Small intestine (tissue), 7 donors: ENCODE measurements around the gene IGF2. TPM values are rescaled to one million over a fixed set of nuclear protein-coding genes. Genes with fewer than 3 reads are reported as not detected.

Experiments used
- DNase-seq, 2 donors: peaks; one replicate each; pipeline versions ENCODE4 v3.0.0 to v3.0.0-alpha.2; 2013
- FAIRE-seq: peaks from 2 replicates; lab custom pipeline; 2012; peaks lifted over from hg19 to GRCh38; lab: Jason Lieb, UNC
- H3K27ac ChIP-seq, 3 donors: one replicate each; pipeline ENCODE4 v1.5.1; 2013; ENCODE audit warnings: low read length in 2 of 3, mild to moderate bottlenecking in 2 of 3, control low read depth in 1 of 3, inconsistent platforms in 1 of 3, low read depth in 1 of 3, moderate library complexity in 1 of 3
- H3K27me3 ChIP-seq, 3 donors: one replicate each; pipeline ENCODE4 v1.6.1; 2013; ENCODE audit warnings: low read length in 3 of 3, inconsistent platforms in 1 of 3; ENCODE audit not compliant: control insufficient read depth in 3 of 3, insufficient read depth in 3 of 3
- H3K36me3 ChIP-seq, 3 donors: one replicate each; pipeline ENCODE4 v1.6.1; 2013; ENCODE audit warnings: low read length in 3 of 3, inconsistent platforms in 1 of 3, low read depth in 1 of 3, mild to moderate bottlenecking in 1 of 3, moderate library complexity in 1 of 3; ENCODE audit not compliant: control insufficient read depth in 3 of 3, insufficient read depth in 2 of 3
- H3K4me1 ChIP-seq, 3 donors: one replicate each; pipeline ENCODE4 v1.6.1; 2013; ENCODE audit warnings: low read length in 2 of 3, inconsistent platforms in 1 of 3, low read depth in 1 of 3, mild to moderate bottlenecking in 1 of 3, moderate library complexity in 1 of 3; ENCODE audit not compliant: control insufficient read depth in 3 of 3, insufficient read depth in 2 of 3
- H3K4me3 ChIP-seq, 3 donors: one replicate each; pipeline ENCODE4 v1.5.1; 2013; ENCODE audit warnings: low read length in 3 of 3, control low read depth in 1 of 3, inconsistent platforms in 1 of 3, low read depth in 1 of 3, mild to moderate bottlenecking in 1 of 3, moderate library complexity in 1 of 3
- H3K9me3 ChIP-seq, 2 donors: one replicate each; pipeline ENCODE4 v1.6.1; 2013; ENCODE audit warnings: low read depth in 1 of 2, low read length in 1 of 2; ENCODE audit not compliant: control insufficient read depth in 2 of 2, insufficient read depth in 1 of 2
- WGBS, 3 donors: extraction: QIAGEN DNeasy Blood & Tissue Kit; methylation state at CpG; one replicate each; pipeline ENCODE4 v1.1.7; 2013; 5-methylcytosine and 5-hydroxymethylcytosine counted together
- polyA plus RNA-seq, 4 donors: library from polyadenylated mRNA; stranded (reverse) in 3 of 4; unstranded in 1 of 4; fragments of 200-250 nt in 3 of 4; fragments of 120-200 nt in 1 of 4; gene quantifications; one replicate each; pipeline versions ENCODE4 v1.2.1 to v1.2.3, GENCODE V29; 2013
- donor health status: healthy with polysubstance abuse.
- donor health status: control.
- donor health status: control.
- donor health status: Bipolar disorder and iron deficiency.
- donor health status: healthy.

IGF2 gene
- polyA plus RNA-seq, 4 donors: 0.45 to 183 (median 10.6) TPM

GRCh38 chr11:2100361-2101170 is 38.6 kb downstream of the IGF2 start:
- Histone ChIP-seq H3K4me1 (peaks cover 0 to 25% (median 0%) of the 10 kb centered on the region in 3 donors), H3K27me3 (no peaks in the 10 kb centered on the region), H3K36me3 (no peaks in the 10 kb centered on the region), H3K4me3 (no peak overlapping the region), H3K9me3 (no peaks in the 10 kb centered on the region), H3K27ac (no peak overlapping the region)
- no peak for FAIRE-seq
- peak in 1 of 2 donors; percentile 57 for DNase-seq
- WGBS, 3 donors: 43 to 65% (median 52%) methylated on average over 24 to 25 of the region's 25 CpGs

GRCh38 chr11:2099516-2100349 is 39.5 kb downstream of the IGF2 start:
- Histone ChIP-seq H3K36me3 (no peaks in the 10 kb centered on the region), H3K4me1 (peaks cover 0 to 25% (median 0%) of the 10 kb centered on the region in 3 donors), H3K27ac (no peak overlapping the region), H3K4me3 (no peak overlapping the region), H3K9me3 (no peaks in the 10 kb centered on the region), H3K27me3 (no peaks in the 10 kb centered on the region)
- peak; percentile 22 to 33 for DNase-seq
- 25 to 60% (median 31%) methylated on average over 13 to 20 of the region's 20 CpGs for WGBS, 3 donors
- no peak for FAIRE-seq

GRCh38 chr11:2098691-2099515 is 40.3 kb downstream of the IGF2 start:
- H3K36me3 ChIP-seq: no peaks in the 10 kb centered on the region
- FAIRE-seq: no peak
- peaks cover 0 to 25% (median 0%) of the 10 kb centered on the region in 3 donors for H3K4me1 ChIP-seq
- peaks cover 0 to under 1% of the 10 kb centered on the region in 2 donors for H3K9me3 ChIP-seq
- no peaks in the 10 kb centered on the region for H3K27me3 ChIP-seq
- WGBS, 3 donors: 56 to 83% (median 61%) methylated on average over 17 to 22 of the region's 22 CpGs
- no peak overlapping the region for H3K27ac ChIP-seq
- H3K4me3 ChIP-seq: no peak overlapping the region
- DNase-seq: no peak

- DNase-seq (no peak), FAIRE-seq (no peak)
- 83 to 89% (median 88%) methylated on average over 14 of the region's 14 CpGs for WGBS, 3 donors
- Histone ChIP-seq H3K4me3 (no peak overlapping the region), H3K9me3 (peaks cover 0 to 7% of the 10 kb centered on the region in 2 donors), H3K4me1 (peaks cover 0 to 23% (median 0%) of the 10 kb centered on the region in 3 donors), H3K27me3 (no peaks in the 10 kb centered on the region), H3K36me3 (no peaks in the 10 kb centered on the region), H3K27ac (no peak overlapping the region)
Measured at GRCh38 chr11:2097998-2098690, 41.0 kb downstream of the IGF2 start.

GRCh38 chr11:2097356-2097997 is 41.7 kb downstream of the IGF2 start:
- H3K27ac ChIP-seq: peak overlapping the region in 2 of 3 donors; percentile 42 to 72
- H3K4me1 ChIP-seq: peaks cover 0 to 17% (median 0%) of the 10 kb centered on the region in 3 donors
- H3K9me3 ChIP-seq: peaks cover 0 to 7% of the 10 kb centered on the region in 2 donors
- FAIRE-seq (no peak), DNase-seq (peak in 1 of 2 donors; percentile 55)
- no peaks in the 10 kb centered on the region for H3K27me3 ChIP-seq
- 50 to 64% (median 56%) methylated on average over 19 to 28 of the region's 28 CpGs for WGBS, 3 donors
- no peaks in the 10 kb centered on the region for H3K36me3 ChIP-seq
- H3K4me3 ChIP-seq: no peak overlapping the region

- no peaks in the 10 kb centered on the region for H3K36me3 ChIP-seq
- 58 to 61% (median 61%) methylated on average over 17 of the region's 17 CpGs for WGBS, 3 donors
- no peak for DNase-seq
Measured at GRCh38 chr11:2096919-2097301, 42.3 kb downstream of the IGF2 start.

More at GRCh38 chr11:2096919-2097301, 42.3 kb downstream of the IGF2 start:
- Histone ChIP-seq H3K27me3 (no peaks in the 10 kb centered on the region), H3K9me3 (peaks cover 0 to 7% of the 10 kb centered on the region in 2 donors), H3K4me3 (no peak overlapping the region), H3K4me1 (peaks cover 0 to 17% (median 0%) of the 10 kb centered on the region in 3 donors), H3K27ac (peak overlapping the region in 2 of 3 donors; percentile 42 to 72)
- FAIRE-seq: no peak
